ENCODE data around the gene LCN10. TPM values are rescaled to one million over a fixed set of nuclear protein-coding genes. Genes with fewer than 3 reads are reported as not detected.
A peak's percentile ranks its signal among the peaks of the same experiment; 100 is the strongest.

LCN10 gene
- total and polyA plus RNA-seq, 2 of the 13 experiments (the other 11 are each of a cell fraction or from before 2014, with no cell fraction given): 0.53 to 0.61 TPM

DNA sequence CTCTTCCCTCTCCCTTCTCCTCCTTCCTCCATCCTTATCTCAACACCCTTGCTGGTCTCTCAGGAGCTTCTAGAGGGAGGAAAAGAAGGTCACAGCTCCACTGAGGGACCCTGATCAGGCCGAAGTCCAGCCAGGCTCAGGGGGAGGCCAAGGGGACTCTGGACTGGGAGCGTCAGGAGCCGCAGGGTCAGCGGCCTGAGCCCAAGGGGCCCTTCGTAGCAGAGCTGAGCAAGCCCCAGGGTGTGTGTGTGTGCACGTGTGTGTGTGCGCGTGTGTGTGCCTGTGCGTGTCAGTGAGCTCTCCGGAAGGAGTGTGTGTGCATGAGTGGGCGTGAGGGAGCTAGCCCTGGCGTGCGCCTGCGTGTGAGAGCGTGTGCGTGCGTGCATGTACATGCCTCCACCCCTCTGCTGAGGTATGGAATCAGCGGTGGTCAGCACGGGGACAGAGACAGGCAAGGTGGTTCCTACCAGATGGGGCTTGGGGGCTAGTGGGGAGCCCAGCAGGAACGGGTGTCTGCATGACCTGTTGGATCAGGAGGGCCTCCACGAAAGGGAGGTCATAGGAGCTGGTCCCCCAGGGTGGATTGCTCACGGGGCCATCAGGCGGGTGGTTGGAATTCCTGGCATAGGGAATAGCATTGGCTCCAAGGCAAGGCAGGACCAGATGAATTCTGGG is 45.5 kb downstream of the LCN10 start (continued):
- TF ChIP-seq, protein P1, sequence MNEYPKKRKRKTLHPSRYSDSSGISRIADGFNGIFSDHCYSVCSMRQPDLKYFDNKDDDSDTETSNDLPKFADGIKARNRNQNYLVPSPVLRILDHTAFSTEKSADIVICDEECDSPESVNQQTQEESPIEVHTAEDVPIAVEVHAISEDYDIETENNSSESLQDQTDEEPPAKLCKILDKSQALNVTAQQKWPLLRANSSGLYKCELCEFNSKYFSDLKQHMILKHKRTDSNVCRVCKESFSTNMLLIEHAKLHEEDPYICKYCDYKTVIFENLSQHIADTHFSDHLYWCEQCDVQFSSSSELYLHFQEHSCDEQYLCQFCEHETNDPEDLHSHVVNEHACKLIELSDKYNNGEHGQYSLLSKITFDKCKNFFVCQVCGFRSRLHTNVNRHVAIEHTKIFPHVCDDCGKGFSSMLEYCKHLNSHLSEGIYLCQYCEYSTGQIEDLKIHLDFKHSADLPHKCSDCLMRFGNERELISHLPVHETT (CRISPR knock-in tag; conservative IDR thresholded peaks at IDR 0.05): no peak
- TF ChIP-seq, protein P2, sequence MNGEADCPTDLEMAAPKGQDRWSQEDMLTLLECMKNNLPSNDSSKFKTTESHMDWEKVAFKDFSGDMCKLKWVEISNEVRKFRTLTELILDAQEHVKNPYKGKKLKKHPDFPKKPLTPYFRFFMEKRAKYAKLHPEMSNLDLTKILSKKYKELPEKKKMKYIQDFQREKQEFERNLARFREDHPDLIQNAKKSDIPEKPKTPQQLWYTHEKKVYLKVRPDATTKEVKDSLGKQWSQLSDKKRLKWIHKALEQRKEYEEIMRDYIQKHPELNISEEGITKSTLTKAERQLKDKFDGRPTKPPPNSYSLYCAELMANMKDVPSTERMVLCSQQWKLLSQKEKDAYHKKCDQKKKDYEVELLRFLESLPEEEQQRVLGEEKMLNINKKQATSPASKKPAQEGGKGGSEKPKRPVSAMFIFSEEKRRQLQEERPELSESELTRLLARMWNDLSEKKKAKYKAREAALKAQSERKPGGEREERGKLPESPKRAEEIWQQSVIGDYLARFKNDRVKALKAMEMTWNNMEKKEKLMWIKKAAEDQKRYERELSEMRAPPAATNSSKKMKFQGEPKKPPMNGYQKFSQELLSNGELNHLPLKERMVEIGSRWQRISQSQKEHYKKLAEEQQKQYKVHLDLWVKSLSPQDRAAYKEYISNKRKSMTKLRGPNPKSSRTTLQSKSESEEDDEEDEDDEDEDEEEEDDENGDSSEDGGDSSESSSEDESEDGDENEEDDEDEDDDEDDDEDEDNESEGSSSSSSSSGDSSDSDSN (CRISPR knock-in tag; IDR thresholded peaks at IDR 0.05): peak; percentile 54
- no peak for TF ChIP-seq NKX3-1 (CRISPR knock-in tag; IDR thresholded peaks at IDR 0.05)
- TF ChIP-seq KDM3A (CRISPR knock-in tag; IDR thresholded peaks at IDR 0.05; ENCODE audit: low read depth): no peak
- TF ChIP-seq, protein P3, sequence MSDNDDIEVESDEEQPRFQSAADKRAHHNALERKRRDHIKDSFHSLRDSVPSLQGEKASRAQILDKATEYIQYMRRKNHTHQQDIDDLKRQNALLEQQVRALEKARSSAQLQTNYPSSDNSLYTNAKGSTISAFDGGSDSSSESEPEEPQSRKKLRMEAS (IDR thresholded peaks at IDR 0.05): peak; percentile 83
- peak; percentile 66 to 78; a peak in 3 of 4 replicates for TF ChIP-seq NR2F1 (CRISPR knock-in tag; IDR thresholded peaks at IDR 0.05)
- TF ChIP-seq, protein P4, sequence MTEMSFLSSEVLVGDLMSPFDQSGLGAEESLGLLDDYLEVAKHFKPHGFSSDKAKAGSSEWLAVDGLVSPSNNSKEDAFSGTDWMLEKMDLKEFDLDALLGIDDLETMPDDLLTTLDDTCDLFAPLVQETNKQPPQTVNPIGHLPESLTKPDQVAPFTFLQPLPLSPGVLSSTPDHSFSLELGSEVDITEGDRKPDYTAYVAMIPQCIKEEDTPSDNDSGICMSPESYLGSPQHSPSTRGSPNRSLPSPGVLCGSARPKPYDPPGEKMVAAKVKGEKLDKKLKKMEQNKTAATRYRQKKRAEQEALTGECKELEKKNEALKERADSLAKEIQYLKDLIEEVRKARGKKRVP (CRISPR knock-in tag; IDR thresholded peaks at IDR 0.05): no peak
- TF ChIP-seq SPEN (CRISPR knock-in tag; IDR thresholded peaks at IDR 0.05; ENCODE audit: low read depth): peak; percentile 22; the same call in 1 of the 2 replicates
- TF ChIP-seq CHD4 (IDR thresholded peaks at IDR 0.05; ENCODE audit: borderline replicate concordance, low read length): no peak; the same call in none of the 2 replicates
- no peak for TF ChIP-seq ZNF382 (CRISPR knock-in tag; IDR thresholded peaks at IDR 0.05; ENCODE audit: borderline replicate concordance)
- TF ChIP-seq, protein P5, sequence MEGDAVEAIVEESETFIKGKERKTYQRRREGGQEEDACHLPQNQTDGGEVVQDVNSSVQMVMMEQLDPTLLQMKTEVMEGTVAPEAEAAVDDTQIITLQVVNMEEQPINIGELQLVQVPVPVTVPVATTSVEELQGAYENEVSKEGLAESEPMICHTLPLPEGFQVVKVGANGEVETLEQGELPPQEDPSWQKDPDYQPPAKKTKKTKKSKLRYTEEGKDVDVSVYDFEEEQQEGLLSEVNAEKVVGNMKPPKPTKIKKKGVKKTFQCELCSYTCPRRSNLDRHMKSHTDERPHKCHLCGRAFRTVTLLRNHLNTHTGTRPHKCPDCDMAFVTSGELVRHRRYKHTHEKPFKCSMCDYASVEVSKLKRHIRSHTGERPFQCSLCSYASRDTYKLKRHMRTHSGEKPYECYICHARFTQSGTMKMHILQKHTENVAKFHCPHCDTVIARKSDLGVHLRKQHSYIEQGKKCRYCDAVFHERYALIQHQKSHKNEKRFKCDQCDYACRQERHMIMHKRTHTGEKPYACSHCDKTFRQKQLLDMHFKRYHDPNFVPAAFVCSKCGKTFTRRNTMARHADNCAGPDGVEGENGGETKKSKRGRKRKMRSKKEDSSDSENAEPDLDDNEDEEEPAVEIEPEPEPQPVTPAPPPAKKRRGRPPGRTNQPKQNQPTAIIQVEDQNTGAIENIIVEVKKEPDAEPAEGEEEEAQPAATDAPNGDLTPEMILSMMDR (CRISPR knock-in tag; IDR thresholded peaks at IDR 0.05): no peak
- TF ChIP-seq CBX5 (CRISPR knock-in tag; IDR thresholded peaks at IDR 0.05; ENCODE audit: borderline replicate concordance): no peak
- TF ChIP-seq ZBTB21 (CRISPR knock-in tag; IDR thresholded peaks at IDR 0.05): no peak
- TF ChIP-seq MEIS1 (CRISPR knock-in tag; IDR thresholded peaks at IDR 0.05; ENCODE audit: borderline replicate concordance): no peak
- no peak for TF ChIP-seq NCOA5 (CRISPR knock-in tag; IDR thresholded peaks at IDR 0.05)
- TF ChIP-seq KDM1A (CRISPR knock-in tag; IDR thresholded peaks at IDR 0.05): no peak
- no peak; the same call in 1 of the 2 replicates for TF ChIP-seq TMF1 (CRISPR knock-in tag; IDR thresholded peaks at IDR 0.05; ENCODE audit: low read depth)
- TF ChIP-seq HDAC1 (CRISPR knock-in tag; IDR thresholded peaks at IDR 0.05): peak; percentile 90
- no peak for TF ChIP-seq ISL2 (CRISPR knock-in tag; IDR thresholded peaks at IDR 0.05)
- TF ChIP-seq, protein P6, sequence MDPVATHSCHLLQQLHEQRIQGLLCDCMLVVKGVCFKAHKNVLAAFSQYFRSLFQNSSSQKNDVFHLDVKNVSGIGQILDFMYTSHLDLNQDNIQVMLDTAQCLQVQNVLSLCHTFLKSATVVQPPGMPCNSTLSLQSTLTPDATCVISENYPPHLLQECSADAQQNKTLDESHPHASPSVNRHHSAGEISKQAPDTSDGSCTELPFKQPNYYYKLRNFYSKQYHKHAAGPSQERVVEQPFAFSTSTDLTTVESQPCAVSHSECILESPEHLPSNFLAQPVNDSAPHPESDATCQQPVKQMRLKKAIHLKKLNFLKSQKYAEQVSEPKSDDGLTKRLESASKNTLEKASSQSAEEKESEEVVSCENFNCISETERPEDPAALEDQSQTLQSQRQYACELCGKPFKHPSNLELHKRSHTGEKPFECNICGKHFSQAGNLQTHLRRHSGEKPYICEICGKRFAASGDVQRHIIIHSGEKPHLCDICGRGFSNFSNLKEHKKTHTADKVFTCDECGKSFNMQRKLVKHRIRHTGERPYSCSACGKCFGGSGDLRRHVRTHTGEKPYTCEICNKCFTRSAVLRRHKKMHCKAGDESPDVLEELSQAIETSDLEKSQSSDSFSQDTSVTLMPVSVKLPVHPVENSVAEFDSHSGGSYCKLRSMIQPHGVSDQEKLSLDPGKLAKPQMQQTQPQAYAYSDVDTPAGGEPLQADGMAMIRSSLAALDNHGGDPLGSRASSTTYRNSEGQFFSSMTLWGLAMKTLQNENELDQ (CRISPR knock-in tag; IDR thresholded peaks at IDR 0.05; ENCODE audit: borderline replicate concordance): no peak
- no peak for TF ChIP-seq NR1H2 (CRISPR knock-in tag; IDR thresholded peaks at IDR 0.05; ENCODE audit: borderline replicate concordance, low read depth)
